K562 (cell line): ENCODE results near the gene IQCN. TPM values are rescaled to one million over a fixed set of nuclear protein-coding genes. Genes with fewer than 3 reads are reported as not detected.

ENCODE experiments used
- HCFC1 ChIP-seq: IDR thresholded peaks from 2 replicates; pipeline ENCODE4 v1.6.1; 2012; ENCODE audit warnings: low read depth, low read length, improper control_type of control experiment
- KDM4B ChIP-seq, 2 experiments: fragments of 450-650 bp in 1 of 2; sonication (generic) in 1 of 2; IDR thresholded peaks; 2 replicates each; pipeline ENCODE4 v1.6.1; 2016 to 2017; ENCODE audit warnings: borderline replicate concordance in 2 of 2, antibody characterized with exemption in 1 of 2, low read depth in 1 of 2, mild to moderate bottlenecking in 1 of 2
- MBD1 ChIP-seq: fragments of 250-450 bp; sonication (Bioruptor Pico); IDR thresholded peaks from 2 replicates; pipeline ENCODE4 v1.8.0; 2022; ENCODE audit warnings: inconsistent platforms
- PML ChIP-seq: IDR thresholded peaks from 2 replicates; pipeline ENCODE4 v1.6.1; 2012; ENCODE audit warnings: low read length, inconsistent platforms
- POLR3G ChIP-seq: IDR thresholded peaks from 2 replicates; pipeline ENCODE4 v1.6.1; 2011; ENCODE audit not compliant: insufficient read length, insufficient replicate concordance; ENCODE audit errors: extremely low read depth
- SNAPC5 ChIP-seq: fragments of 250-450 bp; sonication (Bioruptor Pico); IDR thresholded peaks from 2 replicates; pipeline ENCODE4 v1.8.0; 2021; ENCODE audit warnings: moderate library complexity, mild to moderate bottlenecking, inconsistent platforms
- TFAP4 ChIP-seq: sonication (generic); formaldehyde crosslinking; IDR thresholded peaks from 2 replicates; pipeline ENCODE4 v1.8.0; 2022; ENCODE audit warnings: missing genetic modification reagents, mild to moderate bottlenecking, moderate library complexity, borderline replicate concordance
- ZNF175 ChIP-seq: fragments of 200-800 bp; sonication (Bioruptor generic); IDR thresholded peaks from 2 replicates; pipeline ENCODE4 v1.6.1; 2016; ENCODE audit warnings: low read depth, mild to moderate bottlenecking, missing genetic modification characterization, missing compliant biosample characterization
- ZNF24 ChIP-seq: fragments of 450-650 bp; IDR thresholded peaks from 2 replicates; pipeline ENCODE4 v1.6.1; 2016
- ZNF3 ChIP-seq: fragments of 250-450 bp; sonication (Bioruptor Pico); IDR thresholded peaks from 2 replicates; pipeline ENCODE4 v1.5.0; 2021; ENCODE audit warnings: mild to moderate bottlenecking, moderate library complexity
- ZNF316 ChIP-seq: fragments of 450-650 bp; IDR thresholded peaks from 2 replicates; pipeline ENCODE4 v1.6.1; 2016
- polyA plus RNA-seq, 8 experiments: library from polyadenylated mRNA; depleted of rRNA in 4 of 8; stranded (reverse) in 5 of 8; unstranded in 3 of 8; fragments of >200 nt; fragmentation: Nextera tagmentation in 2 of 8; fragmentation: Illumina TruSeq in 1 of 8; extraction: Ambion mirVana in 2 of 8; extraction: Trizol in 1 of 8; gene quantifications; 2 replicates each; pipeline versions ENCODE4 v1.2.1 to v1.2.3, GENCODE V29; 2011 to 2014; ENCODE audit warnings: inconsistent platforms in 1 of 8, missing spikeins in 1 of 8
- total RNA-seq, 7 experiments: library from RNA; depleted of rRNA in 6 of 7; stranded (reverse); fragments of >200 nt in 6 of 7; fragmentation: Illumina TruSeq in 2 of 7; extraction: Trizol in 2 of 7; gene quantifications; 2 replicates each; pipeline versions ENCODE4 v1.2.1 to v1.2.3, GENCODE V29; 2011 to 2021; ENCODE audit warnings: low replicate concordance in 1 of 7
- TF ChIP-seq, protein P1 (sequence below): fragments of 450-650 bp; formaldehyde crosslinking; IDR thresholded peaks from 2 replicates; pipeline ENCODE4 v1.4.0; 2022; ENCODE audit warnings: mild to moderate bottlenecking, moderate library complexity
- TF ChIP-seq, protein P2 (sequence below), 2 experiments: IDR thresholded peaks; 2 replicates each; pipeline ENCODE4 v1.6.1; 2012; ENCODE audit warnings: improper control_type of control experiment in 2 of 2, low read depth in 2 of 2, low read length in 2 of 2, borderline replicate concordance in 1 of 2
- TF ChIP-seq, protein P3 (sequence below): fragments of 250-450 bp; sonication (Bioruptor Pico); IDR thresholded peaks from 2 replicates; pipeline ENCODE4 v1.4.0; 2020

Gene IQCN
- total and polyA plus RNA-seq, 9 of the 15 experiments (the other 6 are each of a cell fraction or from before 2014, with no cell fraction given): 0.01 to 0.07 (median 0.04) TPM; not detected in 3

GRCh38 chr19:18233224-18233825 lies 40.9 kb downstream of the IQCN start (continued):
- TF ChIP-seq TFAP4 (CRISPR knock-in tag): peak; percentile 91
- TF ChIP-seq, protein P1, sequence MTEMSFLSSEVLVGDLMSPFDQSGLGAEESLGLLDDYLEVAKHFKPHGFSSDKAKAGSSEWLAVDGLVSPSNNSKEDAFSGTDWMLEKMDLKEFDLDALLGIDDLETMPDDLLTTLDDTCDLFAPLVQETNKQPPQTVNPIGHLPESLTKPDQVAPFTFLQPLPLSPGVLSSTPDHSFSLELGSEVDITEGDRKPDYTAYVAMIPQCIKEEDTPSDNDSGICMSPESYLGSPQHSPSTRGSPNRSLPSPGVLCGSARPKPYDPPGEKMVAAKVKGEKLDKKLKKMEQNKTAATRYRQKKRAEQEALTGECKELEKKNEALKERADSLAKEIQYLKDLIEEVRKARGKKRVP (CRISPR knock-in tag): no peak
- TF ChIP-seq PML: no peak
- TF ChIP-seq, protein P2, sequence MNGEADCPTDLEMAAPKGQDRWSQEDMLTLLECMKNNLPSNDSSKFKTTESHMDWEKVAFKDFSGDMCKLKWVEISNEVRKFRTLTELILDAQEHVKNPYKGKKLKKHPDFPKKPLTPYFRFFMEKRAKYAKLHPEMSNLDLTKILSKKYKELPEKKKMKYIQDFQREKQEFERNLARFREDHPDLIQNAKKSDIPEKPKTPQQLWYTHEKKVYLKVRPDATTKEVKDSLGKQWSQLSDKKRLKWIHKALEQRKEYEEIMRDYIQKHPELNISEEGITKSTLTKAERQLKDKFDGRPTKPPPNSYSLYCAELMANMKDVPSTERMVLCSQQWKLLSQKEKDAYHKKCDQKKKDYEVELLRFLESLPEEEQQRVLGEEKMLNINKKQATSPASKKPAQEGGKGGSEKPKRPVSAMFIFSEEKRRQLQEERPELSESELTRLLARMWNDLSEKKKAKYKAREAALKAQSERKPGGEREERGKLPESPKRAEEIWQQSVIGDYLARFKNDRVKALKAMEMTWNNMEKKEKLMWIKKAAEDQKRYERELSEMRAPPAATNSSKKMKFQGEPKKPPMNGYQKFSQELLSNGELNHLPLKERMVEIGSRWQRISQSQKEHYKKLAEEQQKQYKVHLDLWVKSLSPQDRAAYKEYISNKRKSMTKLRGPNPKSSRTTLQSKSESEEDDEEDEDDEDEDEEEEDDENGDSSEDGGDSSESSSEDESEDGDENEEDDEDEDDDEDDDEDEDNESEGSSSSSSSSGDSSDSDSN (IDR thresholded peaks at IDR 0.05; ENCODE audit: borderline replicate concordance in 1 of 2, low read depth in 2 of 2, low read length in 2 of 2): peak; percentile 80 to 95; a peak in 2 of 4 replicates
- no peak for TF ChIP-seq ZNF3 (CRISPR knock-in tag)
- TF ChIP-seq ZNF175 (CRISPR knock-in tag): peak; percentile 37; the same call in 1 of the 2 replicates
- TF ChIP-seq MBD1 (CRISPR knock-in tag): peak; percentile 53; the same call in 1 of the 2 replicates
- TF ChIP-seq KDM4B (IDR thresholded peaks at IDR 0.05; ENCODE audit: borderline replicate concordance in 2 of 2, low read depth in 1 of 2): 0 out of 4 replicates have a peak, but pooled peaks of 1 of the 2 experiments have one; percentile 62
- TF ChIP-seq POLR3G: no peak
- no peak for TF ChIP-seq SNAPC5 (CRISPR knock-in tag)
- TF ChIP-seq ZNF316: no peak
- TF ChIP-seq, protein P3, sequence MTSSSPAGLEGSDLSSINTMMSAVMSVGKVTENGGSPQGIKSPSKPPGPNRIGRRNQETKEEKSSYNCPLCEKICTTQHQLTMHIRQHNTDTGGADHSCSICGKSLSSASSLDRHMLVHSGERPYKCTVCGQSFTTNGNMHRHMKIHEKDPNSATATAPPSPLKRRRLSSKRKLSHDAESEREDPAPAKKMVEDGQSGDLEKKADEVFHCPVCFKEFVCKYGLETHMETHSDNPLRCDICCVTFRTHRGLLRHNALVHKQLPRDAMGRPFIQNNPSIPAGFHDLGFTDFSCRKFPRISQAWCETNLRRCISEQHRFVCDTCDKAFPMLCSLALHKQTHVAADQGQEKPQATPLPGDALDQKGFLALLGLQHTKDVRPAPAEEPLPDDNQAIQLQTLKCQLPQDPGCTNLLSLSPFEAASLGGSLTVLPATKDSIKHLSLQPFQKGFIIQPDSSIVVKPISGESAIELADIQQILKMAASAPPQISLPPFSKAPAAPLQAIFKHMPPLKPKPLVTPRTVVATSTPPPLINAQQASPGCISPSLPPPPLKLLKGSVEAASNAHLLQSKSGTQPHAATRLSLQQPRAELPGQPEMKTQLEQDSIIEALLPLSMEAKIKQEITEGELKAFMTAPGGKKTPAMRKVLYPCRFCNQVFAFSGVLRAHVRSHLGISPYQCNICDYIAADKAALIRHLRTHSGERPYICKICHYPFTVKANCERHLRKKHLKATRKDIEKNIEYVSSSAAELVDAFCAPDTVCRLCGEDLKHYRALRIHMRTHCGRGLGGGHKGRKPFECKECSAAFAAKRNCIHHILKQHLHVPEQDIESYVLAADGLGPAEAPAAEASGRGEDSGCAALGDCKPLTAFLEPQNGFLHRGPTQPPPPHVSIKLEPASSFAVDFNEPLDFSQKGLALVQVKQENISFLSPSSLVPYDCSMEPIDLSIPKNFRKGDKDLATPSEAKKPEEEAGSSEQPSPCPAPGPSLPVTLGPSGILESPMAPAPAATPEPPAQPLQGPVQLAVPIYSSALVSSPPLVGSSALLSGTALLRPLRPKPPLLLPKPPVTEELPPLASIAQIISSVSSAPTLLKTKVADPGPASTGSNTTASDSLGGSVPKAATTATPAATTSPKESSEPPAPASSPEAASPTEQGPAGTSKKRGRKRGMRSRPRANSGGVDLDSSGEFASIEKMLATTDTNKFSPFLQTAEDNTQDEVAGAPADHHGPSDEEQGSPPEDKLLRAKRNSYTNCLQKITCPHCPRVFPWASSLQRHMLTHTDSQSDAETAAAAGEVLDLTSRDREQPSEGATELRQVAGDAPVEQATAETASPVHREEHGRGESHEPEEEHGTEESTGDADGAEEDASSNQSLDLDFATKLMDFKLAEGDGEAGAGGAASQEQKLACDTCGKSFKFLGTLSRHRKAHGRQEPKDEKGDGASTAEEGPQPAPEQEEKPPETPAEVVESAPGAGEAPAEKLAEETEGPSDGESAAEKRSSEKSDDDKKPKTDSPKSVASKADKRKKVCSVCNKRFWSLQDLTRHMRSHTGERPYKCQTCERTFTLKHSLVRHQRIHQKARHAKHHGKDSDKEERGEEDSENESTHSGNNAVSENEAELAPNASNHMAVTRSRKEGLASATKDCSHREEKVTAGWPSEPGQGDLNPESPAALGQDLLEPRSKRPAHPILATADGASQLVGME (CRISPR knock-in tag): no peak
- TF ChIP-seq HCFC1: no peak
- no peak for TF ChIP-seq ZNF24
